ENCODE data around the gene MED12L.

The MED12L gene

DNA sequence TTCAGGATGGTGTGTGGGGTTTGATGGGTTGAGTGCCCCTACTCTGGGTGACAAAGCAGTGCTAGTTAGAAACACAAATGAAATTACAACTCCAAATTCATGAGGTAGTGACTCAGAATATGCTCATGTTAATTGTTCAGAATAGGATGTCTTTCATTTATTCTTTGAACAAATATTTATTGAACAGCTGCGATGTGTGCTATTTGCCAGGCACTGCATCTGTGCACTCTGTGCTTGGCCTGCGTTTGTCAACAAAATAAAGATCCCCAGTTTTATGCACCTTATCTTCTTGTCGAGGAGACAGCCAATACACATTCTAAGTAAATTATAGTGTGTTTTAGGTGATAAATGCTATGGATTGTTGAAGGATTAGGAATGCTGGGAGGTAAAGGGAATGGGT, 27.3 kb downstream of the MED12L start:
- Histone ChIP-seq H3K4me1 (ENCODE audit: insufficient read depth, low read length, poor library complexity, severe bottlenecking) (peaks cover 46% of the 10 kb centered on the region), H2AFZ (ENCODE audit: low read length) (no peak overlapping the region), H3K9me3 (ENCODE audit: insufficient read depth, low read depth, low read length) (no peaks in the 10 kb centered on the region), H3K4me3 (ENCODE audit: low read length, poor library complexity, severe bottlenecking) (no peak overlapping the region), H3K27me3 (ENCODE audit: insufficient read depth, low read length, poor library complexity, severe bottlenecking) (no peaks in the 10 kb centered on the region), H3F3A (ENCODE audit: low read depth) (no peaks in the 10 kb centered on the region), H3K79me2 (ENCODE audit: insufficient read depth, low read length) (peaks cover 98% of the 10 kb centered on the region), H3K9me2 (replicated peaks; ENCODE audit: low read depth, low read length) (no peaks in the 10 kb centered on the region), H4K20me1 (ENCODE audit: insufficient read depth, low read length, poor library complexity, severe bottlenecking) (peaks cover 58% of the 10 kb centered on the region), H3K9ac (ENCODE audit: low read depth, low read length, poor library complexity, severe bottlenecking) (no peak overlapping the region), H3K36me3 (ENCODE audit: insufficient read depth, low read length) (peaks cover 16% of the 10 kb centered on the region; the same call in 1 of the 2 replicates), H3K4me2 (ENCODE audit: low read depth, low read length, poor library complexity, severe bottlenecking) (peak overlapping the region; percentile 47)
- no peak for TF ChIP-seq EZH2phosphoT487 (IDR thresholded peaks at IDR 0.05; ENCODE audit: borderline replicate concordance)
- no peak for TF ChIP-seq CTCF (conservative IDR thresholded peaks at IDR 0.05; ENCODE audit: low read length)

DNA sequence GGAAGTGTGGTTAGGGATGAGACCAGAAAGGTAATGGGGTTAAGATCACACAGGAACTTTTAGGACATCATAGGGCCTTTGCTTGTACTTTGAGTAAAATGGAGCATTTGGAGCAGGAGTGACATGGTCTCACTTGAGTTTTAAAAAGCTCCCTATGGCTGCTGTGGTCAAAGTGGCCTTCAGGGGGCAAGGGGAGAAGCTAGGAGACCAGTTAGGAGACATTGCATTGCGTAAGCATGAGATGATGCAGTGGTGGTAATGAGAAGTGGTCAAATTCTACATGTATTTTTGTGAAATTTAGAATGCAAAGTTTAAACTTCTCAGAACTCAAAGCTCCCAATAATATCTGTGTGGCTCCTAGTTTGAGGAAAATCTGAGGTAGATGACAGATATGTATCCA, 27.9 kb downstream of the MED12L start:
- Histone ChIP-seq H3K36me3 (ENCODE audit: insufficient read depth, low read length) (peaks cover 19% of the 10 kb centered on the region; the same call in 1 of the 2 replicates), H3K27me3 (ENCODE audit: insufficient read depth, low read length, poor library complexity, severe bottlenecking) (no peaks in the 10 kb centered on the region), H3K4me3 (ENCODE audit: low read length, poor library complexity, severe bottlenecking) (no peak overlapping the region), H3K79me2 (ENCODE audit: insufficient read depth, low read length) (peaks cover 92% of the 10 kb centered on the region), H3K4me1 (ENCODE audit: insufficient read depth, low read length, poor library complexity, severe bottlenecking) (peaks cover 43% of the 10 kb centered on the region), H2AFZ (ENCODE audit: low read length) (no peak overlapping the region), H3K9me3 (ENCODE audit: insufficient read depth, low read depth, low read length) (no peaks in the 10 kb centered on the region), H3K4me2 (ENCODE audit: low read depth, low read length, poor library complexity, severe bottlenecking) (no peak overlapping the region), H3F3A (ENCODE audit: low read depth) (no peaks in the 10 kb centered on the region), H4K20me1 (ENCODE audit: insufficient read depth, low read length, poor library complexity, severe bottlenecking) (peaks cover 58% of the 10 kb centered on the region), H3K9me2 (replicated peaks; ENCODE audit: low read depth, low read length) (no peaks in the 10 kb centered on the region), H3K9ac (ENCODE audit: low read depth, low read length, poor library complexity, severe bottlenecking) (no peak overlapping the region)
- TF ChIP-seq EZH2phosphoT487 (IDR thresholded peaks at IDR 0.05; ENCODE audit: borderline replicate concordance) (no peak), CTCF (conservative IDR thresholded peaks at IDR 0.05; ENCODE audit: low read length) (peak; percentile 17; the same call in 1 of the 2 replicates)

DNA sequence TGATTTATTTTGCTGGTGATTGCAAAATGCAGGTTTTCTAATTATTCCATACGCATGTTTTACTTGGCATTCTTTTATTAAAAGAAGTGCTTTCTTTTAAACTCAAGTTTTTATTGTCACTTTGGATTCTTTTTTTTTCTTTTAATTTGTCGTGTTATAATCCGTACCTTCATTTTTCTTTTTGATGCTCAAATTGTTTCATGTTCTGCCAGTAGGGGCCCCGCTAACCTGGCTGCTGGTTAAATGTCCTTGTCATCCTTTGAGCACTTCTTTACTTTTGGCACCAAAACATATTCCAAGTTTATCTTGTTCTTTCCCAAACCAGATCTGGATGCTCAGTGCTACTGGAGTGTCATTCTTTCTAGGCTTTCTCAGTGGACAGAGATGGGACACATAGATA, 31.6 kb downstream of the MED12L start:
- no peak overlapping the region for H3K9ac ChIP-seq (ENCODE audit: low read depth, low read length, poor library complexity, severe bottlenecking)
- H3K79me2 ChIP-seq (ENCODE audit: insufficient read depth, low read length), result peaks cover 84% of the 10 kb centered on the region
- TF ChIP-seq EZH2phosphoT487 (IDR thresholded peaks at IDR 0.05; ENCODE audit: borderline replicate concordance) (no peak), CTCF (conservative IDR thresholded peaks at IDR 0.05; ENCODE audit: low read length) (peak; percentile 54)

More for the DNA sequence above, 31.6 kb downstream of the MED12L start:
- no peak overlapping the region for H3K4me2 ChIP-seq (ENCODE audit: low read depth, low read length, poor library complexity, severe bottlenecking)
- H3K36me3 ChIP-seq (ENCODE audit: insufficient read depth, low read length), result peaks cover 37% of the 10 kb centered on the region
- no peaks in the 10 kb centered on the region for H3K9me3 ChIP-seq (ENCODE audit: insufficient read depth, low read depth, low read length)
- no peak overlapping the region for H2AFZ ChIP-seq (ENCODE audit: low read length)
- peaks cover 16% of the 10 kb centered on the region for H3K4me1 ChIP-seq (ENCODE audit: insufficient read depth, low read length, poor library complexity, severe bottlenecking)
- no peak overlapping the region for H3K4me3 ChIP-seq (ENCODE audit: low read length, poor library complexity, severe bottlenecking)
- no peaks in the 10 kb centered on the region for H3F3A ChIP-seq (ENCODE audit: low read depth)
- H4K20me1 ChIP-seq (ENCODE audit: insufficient read depth, low read length, poor library complexity, severe bottlenecking), result peaks cover 34% of the 10 kb centered on the region
- no peaks in the 10 kb centered on the region for H3K27me3 ChIP-seq (ENCODE audit: insufficient read depth, low read length, poor library complexity, severe bottlenecking)
- no peaks in the 10 kb centered on the region for H3K9me2 ChIP-seq (replicated peaks; ENCODE audit: low read depth, low read length)

Data from Loucy (cell line).